ENCODE measurements around the gene CAMTA1.
"Not testable (repeated sequence)": the region's sequence is repeated elsewhere in the genome, so short reads cannot be mapped to it uniquely, and the experiment has no call there.

- TF ChIP-seq EZH2 (IDR thresholded peaks at IDR 0.05; ENCODE audit: insufficient read depth, low read length); CTCF (IDR thresholded peaks at IDR 0.05; ENCODE audit: insufficient read depth, low read depth, low read length): not testable (repeated sequence)
Measured at GRCh38 chr1:6810146-6810734, 25.0 kb downstream of the CAMTA1 start.

Data from astrocyte (in vitro differentiated cells and primary cell).